Raji (cell line): ENCODE results near the gene CTNNA1.

Source experiments
- POLR2A ChIP-seq: IDR thresholded peaks from 2 replicates; pipeline ENCODE4 v1.6.1; 2011; ENCODE audit warnings: low read depth, low read length, control low read depth; ENCODE audit not compliant: insufficient read depth

The CTNNA1 gene

GRCh38 chr5:138752951-138753793 lies at the start of gene CTNNA1:
CTNNA1 (plus strand) TSS chr5:138753425; CDS start chr5:138781925, 28,500 bp downstream.
- TF ChIP-seq POLR2A: no peak

GRCh38 chr5:138705007-138705406 lies 48.2 kb upstream of the CTNNA1 start:
- no peak for TF ChIP-seq POLR2A

GRCh38 chr5:138705567-138705966 lies 47.7 kb upstream of the CTNNA1 start:
- TF ChIP-seq POLR2A: no peak

- TF ChIP-seq POLR2A: no peak
Observed at GRCh38 chr5:138706655-138707480, 46.4 kb upstream of the CTNNA1 start.

- no peak for TF ChIP-seq POLR2A
Observed at GRCh38 chr5:138708791-138709190, 44.4 kb upstream of the CTNNA1 start.

GRCh38 chr5:138709202-138709601 lies 44.0 kb upstream of the CTNNA1 start:
- no peak for TF ChIP-seq POLR2A

GRCh38 chr5:138711087-138711486 lies 42.1 kb upstream of the CTNNA1 start:
- no peak for TF ChIP-seq POLR2A

GRCh38 chr5:138711811-138712210 lies 41.4 kb upstream of the CTNNA1 start:
- TF ChIP-seq POLR2A: no peak

GRCh38 chr5:138712324-138712723 lies 40.9 kb upstream of the CTNNA1 start:
- no peak for TF ChIP-seq POLR2A

- no peak for TF ChIP-seq POLR2A
Observed at GRCh38 chr5:138712791-138713190, 40.4 kb upstream of the CTNNA1 start.

GRCh38 chr5:138713247-138713646 lies 40.0 kb upstream of the CTNNA1 start:
- TF ChIP-seq POLR2A: no peak

- TF ChIP-seq POLR2A: no peak
Observed at GRCh38 chr5:138714694-138715093, 38.5 kb upstream of the CTNNA1 start.

- TF ChIP-seq POLR2A: no peak
Observed at GRCh38 chr5:138716456-138716924, 36.7 kb upstream of the CTNNA1 start.

- TF ChIP-seq POLR2A: no peak
Observed at GRCh38 chr5:138717399-138717798, 35.8 kb upstream of the CTNNA1 start.

- TF ChIP-seq POLR2A: no peak
Observed at GRCh38 chr5:138719811-138720210, 33.4 kb upstream of the CTNNA1 start.

GRCh38 chr5:138720840-138721239 lies 32.4 kb upstream of the CTNNA1 start:
- no peak for TF ChIP-seq POLR2A
